ENCODE results near the gene PPM1F.
A peak's percentile ranks its signal among the peaks of the same experiment; 100 is the strongest.
"Not testable (repeated sequence)": the region's sequence is repeated elsewhere in the genome, so short reads cannot be mapped to it uniquely, and the experiment has no call there.

Gene PPM1F

GRCh38 chr22:21944871-21945270 is 7.8 kb downstream of the PPM1F start:
- DNase-seq (ENCODE audit: extremely low spot score, insufficient read length, low read depth) (no peak), FAIRE-seq (no peak)

GRCh38 chr22:21943571-21944448 is 8.8 kb downstream of the PPM1F start:
- no peak for DNase-seq (ENCODE audit: extremely low spot score, insufficient read length, low read depth)
- no peak for FAIRE-seq

DNA sequence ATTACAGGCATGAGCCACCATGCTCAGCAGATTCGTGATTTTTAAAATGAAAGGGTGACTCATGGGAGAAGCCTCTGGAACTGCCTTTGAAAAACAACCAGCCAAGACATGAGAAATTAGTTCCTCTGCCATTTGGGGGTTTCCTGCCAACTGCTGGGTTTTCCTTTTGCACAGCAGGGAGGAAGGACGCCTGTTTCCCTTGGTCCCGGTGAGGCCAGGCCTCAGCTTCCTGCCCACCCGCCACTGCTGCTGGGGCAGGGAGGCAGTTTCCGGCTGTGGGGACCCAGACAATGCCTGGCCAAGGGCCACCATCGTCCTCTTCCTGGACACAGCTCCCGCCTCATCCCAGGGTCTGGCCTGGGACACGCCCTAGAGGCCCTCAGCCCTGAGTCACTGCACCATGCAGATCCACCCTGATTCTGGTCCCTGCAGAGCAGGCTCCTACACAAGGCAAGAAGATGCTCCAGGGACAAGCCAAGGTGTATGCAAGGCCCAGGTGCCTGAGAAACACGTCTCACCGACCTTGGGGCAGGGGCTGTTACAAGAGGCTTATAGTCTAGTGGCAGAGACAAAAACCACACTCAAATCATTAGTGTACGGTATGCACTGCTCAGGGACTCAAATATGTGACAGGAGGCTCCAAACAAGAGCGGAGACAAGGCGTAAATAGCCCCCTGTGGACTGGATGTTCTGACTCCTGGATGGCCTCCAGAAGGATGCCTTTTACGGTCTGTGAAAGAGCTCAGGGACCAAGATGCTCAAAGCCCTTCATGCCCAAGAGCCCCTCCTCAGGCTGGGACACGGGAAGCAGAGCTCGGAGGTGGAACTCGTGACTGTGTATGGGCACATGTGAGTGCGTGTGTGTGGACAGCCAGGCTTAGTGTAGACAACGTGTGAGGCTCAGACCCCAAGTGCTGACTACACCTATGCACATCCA is 10.0 kb downstream of the PPM1F start:
- DNase-seq (ENCODE audit: extremely low spot score, insufficient read length, low read depth) (no peak), FAIRE-seq (no peak)

DNA sequence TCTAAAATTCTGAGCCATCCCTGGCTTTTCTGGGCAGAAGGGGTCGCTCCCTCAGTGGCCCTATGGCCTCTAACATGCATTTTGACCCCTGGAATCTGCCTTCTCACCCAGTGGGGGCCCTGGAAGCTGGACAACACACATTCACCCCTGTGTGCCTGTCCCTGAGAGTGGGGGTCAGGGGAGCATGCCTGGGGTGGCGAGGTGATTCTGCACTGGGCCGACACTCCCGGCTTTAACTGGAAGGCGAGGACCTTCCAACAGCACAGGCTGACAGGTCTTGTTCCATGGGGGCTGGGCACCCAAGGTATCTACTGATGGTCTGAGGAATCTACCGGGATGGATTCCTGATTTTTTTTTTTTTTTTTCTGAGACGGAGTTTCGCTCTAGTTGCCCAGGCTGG is 10.7 kb downstream of the PPM1F start:
- DNase-seq (ENCODE audit: extremely low spot score, insufficient read length, low read depth) (no peak), FAIRE-seq (no peak)

- no peak for DNase-seq (ENCODE audit: extremely low spot score, insufficient read length, low read depth)
- FAIRE-seq, result no peak
Measured at GRCh38 chr22:21940521-21940920, 12.1 kb downstream of the PPM1F start.

GRCh38 chr22:21939935-21940334 is 12.7 kb downstream of the PPM1F start:
- not testable (repeated sequence) for DNase-seq (ENCODE audit: extremely low spot score, insufficient read length, low read depth); FAIRE-seq

GRCh38 chr22:21939461-21939913 is 13.2 kb downstream of the PPM1F start:
- FAIRE-seq (no peak), DNase-seq (ENCODE audit: extremely low spot score, insufficient read length, low read depth) (no peak)

- FAIRE-seq (no peak), DNase-seq (ENCODE audit: extremely low spot score, insufficient read length, low read depth) (no peak)
Measured at GRCh38 chr22:21938906-21939305, 13.7 kb downstream of the PPM1F start.

- FAIRE-seq, result peak; percentile 82
Measured at GRCh38 chr22:21938071-21938822, 14.4 kb downstream of the PPM1F start.

DNA sequence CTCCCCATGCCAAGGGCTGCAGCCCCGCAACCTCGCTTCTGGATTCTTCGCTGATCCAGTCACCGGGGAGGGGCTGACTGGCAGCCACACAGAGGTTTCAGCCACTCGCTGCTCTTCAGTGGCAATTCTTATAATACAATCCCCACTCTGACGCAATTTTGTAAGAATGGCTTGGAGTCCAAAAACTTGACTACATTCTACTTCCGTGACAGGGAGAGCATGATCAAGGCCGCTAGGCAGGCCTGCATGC is 14.9 kb downstream of the PPM1F start:
- DNase-seq (ENCODE audit: extremely low spot score, insufficient read length, low read depth), result no peak

More at GRCh38 chr22:21938071-21938822, 14.4 kb downstream of the PPM1F start:
- DNase-seq (ENCODE audit: extremely low spot score, insufficient read length, low read depth), result peak; percentile 89

GRCh38 chr22:21937041-21937820 is 15.4 kb downstream of the PPM1F start:
- FAIRE-seq (no peak), DNase-seq (ENCODE audit: extremely low spot score, insufficient read length, low read depth) (no peak)

More for the DNA sequence above, 14.9 kb downstream of the PPM1F start:
- FAIRE-seq, result no peak

- FAIRE-seq (no peak), DNase-seq (ENCODE audit: extremely low spot score, insufficient read length, low read depth) (no peak)
Measured at GRCh38 chr22:21936151-21936775, 16.4 kb downstream of the PPM1F start.

DNA sequence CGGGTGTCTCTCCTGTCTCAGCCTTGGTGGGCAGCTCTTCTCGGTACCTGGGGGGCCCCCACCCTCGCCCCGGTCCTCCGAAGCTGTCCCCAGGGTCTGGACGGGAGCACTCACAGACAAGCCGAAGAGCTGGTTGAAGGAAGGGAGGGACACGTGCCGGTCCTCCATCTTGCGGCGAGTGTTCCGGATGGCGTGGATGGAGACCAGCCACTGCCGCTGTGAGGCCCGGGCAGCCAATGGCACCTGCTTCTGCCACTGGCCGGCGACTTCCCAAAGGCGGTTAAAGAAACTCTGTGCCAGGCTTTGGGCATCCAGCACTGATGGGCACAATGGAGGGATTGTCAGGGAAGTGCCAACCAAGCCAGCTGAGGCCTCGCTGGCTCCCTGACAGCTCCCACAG is 18.7 kb downstream of the PPM1F start:
- FAIRE-seq (no peak), DNase-seq (ENCODE audit: extremely low spot score, insufficient read length, low read depth) (no peak)

GRCh38 chr22:21933413-21933812 is 19.2 kb downstream of the PPM1F start:
- no peak for FAIRE-seq

DNA sequence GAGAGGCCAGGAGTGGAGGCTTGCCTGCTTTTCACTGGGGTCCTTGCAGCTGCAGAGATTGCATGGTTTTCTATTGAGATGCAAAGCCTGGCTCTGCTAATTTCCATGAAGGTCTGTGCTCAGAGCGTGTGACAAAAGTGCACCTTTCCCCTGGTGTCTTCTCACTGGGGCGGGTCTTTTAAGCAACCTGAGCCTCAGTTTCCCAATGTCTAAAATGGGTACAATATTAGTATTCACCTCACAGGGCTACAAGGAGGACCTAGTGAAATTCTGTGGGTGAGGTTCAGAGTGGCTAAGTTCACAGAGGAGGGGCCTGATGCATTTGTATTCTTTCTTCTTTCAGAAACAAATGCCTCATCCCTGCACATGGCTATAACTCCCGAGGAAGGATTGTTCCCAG is 20.3 kb downstream of the PPM1F start:
- FAIRE-seq (no peak), DNase-seq (ENCODE audit: extremely low spot score, insufficient read length, low read depth) (no peak)

More at GRCh38 chr22:21933413-21933812, 19.2 kb downstream of the PPM1F start:
- DNase-seq (ENCODE audit: extremely low spot score, insufficient read length, low read depth), result no peak

DNA sequence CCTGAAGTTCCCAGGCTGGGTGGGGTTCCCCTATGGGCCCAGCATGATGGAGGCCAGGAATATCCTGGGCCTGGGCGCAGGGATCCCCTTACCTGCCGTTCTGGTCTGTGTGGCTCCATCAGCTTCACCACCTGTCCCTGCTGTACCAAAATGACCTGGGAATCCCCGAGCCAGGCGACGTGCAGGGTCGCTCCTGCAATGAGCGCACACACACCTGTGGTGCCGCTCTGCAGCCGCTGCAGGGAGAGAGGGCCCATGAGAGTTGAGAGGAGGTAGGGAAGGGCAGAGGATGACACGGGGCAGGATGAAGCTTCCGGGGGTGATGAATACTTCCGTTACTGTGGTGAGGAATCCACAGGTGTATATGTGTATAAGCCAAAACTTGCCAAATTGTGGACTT is 21.6 kb downstream of the PPM1F start:
- FAIRE-seq (no peak), DNase-seq (ENCODE audit: extremely low spot score, insufficient read length, low read depth) (no peak)

DNA sequence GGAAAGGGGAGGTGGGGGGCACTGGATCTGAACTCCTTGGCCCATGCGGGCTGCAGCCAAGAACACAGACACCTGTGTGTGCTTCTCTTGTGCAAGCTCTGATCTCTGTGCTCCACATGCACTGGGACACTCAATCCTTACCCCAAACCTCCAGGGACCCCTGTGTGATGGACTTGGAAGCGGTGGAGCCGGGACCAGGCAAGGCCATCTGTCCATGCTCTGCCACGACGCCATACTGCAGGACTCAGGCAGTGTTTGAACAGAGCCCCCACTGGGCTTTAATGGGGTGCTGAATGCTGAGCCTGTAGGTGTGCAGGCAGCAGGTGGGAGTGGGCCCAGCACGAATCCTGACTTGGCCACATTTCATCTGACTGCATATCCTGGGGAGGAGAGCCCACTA is 23.4 kb downstream of the PPM1F start:
- no peak for DNase-seq (ENCODE audit: extremely low spot score, insufficient read length, low read depth)
- FAIRE-seq, result no peak

DNA sequence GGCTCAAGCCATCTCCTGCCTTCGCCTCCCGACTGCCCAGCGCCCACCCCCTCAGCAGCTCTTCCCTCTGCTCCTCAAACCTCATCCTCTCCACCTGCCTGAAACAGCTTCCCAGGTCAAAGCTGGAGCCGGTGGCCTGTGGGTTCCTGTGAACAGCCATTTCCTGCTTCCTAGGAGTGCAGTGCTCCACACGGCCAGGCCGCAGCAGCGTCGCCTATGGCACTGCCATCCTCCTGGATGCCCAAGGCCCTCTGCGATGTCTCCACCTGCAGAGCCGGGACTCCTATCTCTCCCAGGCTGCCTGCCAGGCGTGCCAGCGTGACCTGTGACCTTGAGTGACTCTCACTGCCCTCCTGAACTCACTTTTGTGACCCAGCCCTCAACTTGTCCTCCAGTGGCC is 24.6 kb downstream of the PPM1F start:
- no peak for DNase-seq (ENCODE audit: extremely low spot score, insufficient read length, low read depth)

GRCh38 chr22:21927174-21927823 is 25.3 kb downstream of the PPM1F start:
- DNase-seq (ENCODE audit: extremely low spot score, insufficient read length, low read depth), result no peak
- FAIRE-seq, result no peak

More for the DNA sequence above, 24.6 kb downstream of the PPM1F start:
- no peak for FAIRE-seq
